Forelimb muscle (tissue), 1 donor: ENCODE data around the gene HRH4. TPM values are rescaled to one million over a fixed set of nuclear protein-coding genes. Genes with fewer than 3 reads are reported as not detected.

ENCODE experiments used
- DNase-seq: peaks from one replicate; pipeline ENCODE4 v3.0.0-alpha.2; 2013; ENCODE audit warnings: low read depth
- polyA plus RNA-seq: library from polyadenylated mRNA; unstranded; fragments of 120-200 nt; gene quantifications from one replicate; pipeline ENCODE4 v1.2.1, GENCODE V29; 2013; ENCODE audit not compliant: insufficient read length

Gene HRH4
- polyA plus RNA-seq, 1 donor = 0.08 TPM

- DNase-seq = no peak
These were observed 45.7 kb downstream of the HRH4 start for GRCh38 chr18:24506175-24506574.

- DNase-seq = no peak
These were observed 49.0 kb downstream of the HRH4 start for GRCh38 chr18:24509435-24509834.

DNA sequence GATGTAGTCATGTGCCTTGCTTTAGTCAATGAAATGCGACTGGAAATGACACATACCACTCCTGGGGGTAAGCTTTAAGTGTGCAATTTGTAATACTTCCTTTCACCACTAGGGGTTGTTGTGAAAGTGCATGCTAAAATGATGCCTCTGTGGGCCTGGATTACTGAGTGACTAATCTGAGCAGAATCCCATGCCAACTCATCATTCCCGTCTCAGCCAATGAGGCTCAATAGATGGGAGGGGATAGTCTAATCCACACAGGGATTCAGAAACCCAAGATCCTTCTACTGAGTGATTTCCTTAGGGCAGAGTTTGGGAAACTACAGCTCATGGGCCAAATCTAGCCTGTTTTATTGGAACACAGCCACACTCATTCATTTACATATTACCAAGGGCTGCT is 54.0 kb downstream of the HRH4 start:
- no peak for DNase-seq

GRCh38 chr18:24515721-24516120 is 55.3 kb downstream of the HRH4 start:
- DNase-seq = no peak

DNA sequence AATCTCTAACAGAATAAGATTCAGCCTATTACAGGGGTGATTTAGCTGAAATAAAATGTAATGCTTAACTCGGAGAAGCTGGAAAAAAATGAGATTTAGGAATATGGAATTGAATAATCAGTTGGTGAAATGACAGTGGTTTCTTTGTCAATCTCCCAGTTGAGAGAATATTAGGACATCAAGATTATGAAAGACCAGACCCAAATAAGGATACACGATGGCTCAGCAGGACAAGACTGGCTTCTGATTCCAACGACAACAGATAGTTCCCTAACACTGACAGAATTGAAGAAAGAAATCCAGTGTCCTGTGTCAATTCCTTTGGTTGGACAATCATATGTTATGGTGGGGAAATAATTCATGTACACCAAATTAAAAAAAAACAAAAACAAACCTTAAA is 55.8 kb downstream of the HRH4 start:
- no peak for DNase-seq

- no peak for DNase-seq
These were observed 57.1 kb downstream of the HRH4 start for GRCh38 chr18:24517554-24517953.

DNA sequence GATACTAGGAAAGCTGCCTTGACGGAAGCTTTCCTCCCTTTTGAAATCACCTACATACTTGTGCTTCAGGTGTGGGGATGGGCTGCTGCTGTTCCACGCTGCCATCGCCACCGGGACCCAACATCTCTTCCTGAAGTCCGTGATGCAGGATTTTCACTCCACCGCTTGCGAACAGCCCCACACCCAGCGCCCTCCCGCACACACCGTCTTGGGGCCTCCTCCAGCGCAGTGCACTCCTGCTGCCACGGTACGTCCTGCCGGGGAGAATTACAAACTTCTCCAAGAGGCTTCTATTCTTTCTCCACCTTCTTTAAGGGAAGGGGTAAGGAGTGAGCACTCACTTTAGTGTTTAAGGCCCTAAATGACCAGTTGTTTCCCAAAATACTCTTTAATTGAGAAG is 58.2 kb downstream of the HRH4 start:
- DNase-seq = no peak

Other genes starting within 250 kb of the HRH4 start
- 47.1 TPM for gene OSBPL1A, start 62.8 kb upstream of the HRH4 start, polyA plus RNA-seq
- 34.6 TPM for gene IMPACT, start 34.0 kb upstream of the HRH4 start, polyA plus RNA-seq